ENCODE data around the gene IER3.
A peak's percentile ranks its signal among the peaks of the same experiment; 100 is the strongest.
"Not testable (repeated sequence)": the region's sequence is repeated elsewhere in the genome, so short reads cannot be mapped to it uniquely, and the experiment has no call there.

IER3 gene

GRCh38 chr6:30767944-30768301 lies 23.6 kb upstream of the IER3 start:
- no peak for DNase-seq

DNA sequence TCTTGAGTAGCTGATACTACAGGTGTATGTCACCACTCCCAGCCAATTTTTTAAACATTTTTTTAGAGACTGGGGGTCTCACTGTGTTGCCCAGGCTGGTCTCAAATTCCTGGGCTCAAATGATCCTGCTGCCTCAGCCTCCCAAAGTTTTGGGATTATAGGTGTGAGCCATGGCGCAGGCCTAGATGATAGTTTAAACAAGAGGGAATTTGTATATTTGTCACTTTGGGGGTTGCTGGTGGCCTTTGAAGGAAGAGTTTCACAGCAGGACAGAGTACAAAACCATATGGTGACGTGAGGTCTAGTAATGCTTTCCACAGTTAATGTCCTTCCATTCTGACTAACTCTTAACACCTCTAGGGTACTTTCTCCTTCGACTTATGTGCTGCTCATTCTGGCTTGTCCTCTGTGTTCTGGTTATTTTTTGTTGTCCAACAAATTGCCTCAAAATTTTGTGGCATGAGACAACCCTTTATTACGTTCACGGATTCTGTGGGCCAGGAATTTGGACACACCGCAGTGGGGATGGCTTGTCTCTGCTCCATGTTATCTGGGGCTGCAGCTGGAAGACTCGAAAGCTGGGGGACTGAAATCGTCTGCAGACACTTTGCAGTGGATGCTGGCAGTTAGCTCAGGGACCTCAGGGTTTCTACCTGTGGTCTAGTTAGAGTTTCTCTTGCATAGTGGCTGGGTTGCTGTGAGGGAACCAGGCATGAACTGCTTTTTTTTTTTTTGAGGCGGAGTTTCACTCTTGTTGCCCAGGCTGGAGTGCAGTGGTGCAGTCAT lies 23.0 kb upstream of the IER3 start:
- no peak for DNase-seq

GRCh38 chr6:30766461-30767157 lies 22.3 kb upstream of the IER3 start:
- DNase-seq = no peak

- DNase-seq = not testable (repeated sequence)
These were observed 21.1 kb upstream of the IER3 start for GRCh38 chr6:30765495-30765894.

- not testable (repeated sequence) for DNase-seq
These were observed 20.2 kb upstream of the IER3 start for GRCh38 chr6:30764490-30765043.

GRCh38 chr6:30763618-30764489 lies 19.5 kb upstream of the IER3 start:
- DNase-seq = peak in 2 of 3 experiments; percentile 54 to 86

- no peak for DNase-seq
These were observed 18.8 kb upstream of the IER3 start for GRCh38 chr6:30763155-30763617.

DNA sequence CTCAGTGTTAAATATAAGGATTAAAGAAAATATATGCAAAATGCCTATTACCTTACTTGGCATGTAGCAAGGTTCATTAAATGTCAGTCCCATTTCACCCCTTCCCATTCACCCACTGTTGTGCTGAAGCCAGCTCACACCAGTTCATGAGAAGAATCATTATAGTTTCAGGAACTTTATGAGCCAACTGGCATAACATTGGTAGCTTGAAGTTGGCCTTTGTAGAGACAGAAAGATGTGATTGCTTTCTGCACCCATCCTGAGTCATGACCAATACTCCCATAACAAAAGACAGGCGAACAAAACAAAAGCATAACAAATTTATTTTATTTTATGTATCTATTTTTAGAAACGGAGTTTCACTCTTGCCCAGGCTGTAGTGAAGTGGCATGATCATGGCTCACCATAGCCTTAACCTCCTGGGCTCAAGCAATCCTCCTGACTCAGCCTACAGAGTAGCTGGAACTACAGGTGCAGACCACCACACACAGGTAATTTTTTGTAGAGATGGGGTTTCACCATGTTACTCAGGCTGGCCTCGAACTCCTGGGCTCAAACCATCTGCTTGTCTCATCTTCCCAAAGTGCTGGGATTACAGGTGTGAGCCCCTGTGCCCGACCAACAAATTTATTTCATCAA lies 17.6 kb upstream of the IER3 start:
- DNase-seq = no peak

- no peak for DNase-seq
These were observed 16.2 kb upstream of the IER3 start for GRCh38 chr6:30760549-30760948.

GRCh38 chr6:30759575-30760239 lies 15.4 kb upstream of the IER3 start:
- no peak for DNase-seq

GRCh38 chr6:30757261-30757904 lies 13.0 kb upstream of the IER3 start:
- DNase-seq = no peak

DNA sequence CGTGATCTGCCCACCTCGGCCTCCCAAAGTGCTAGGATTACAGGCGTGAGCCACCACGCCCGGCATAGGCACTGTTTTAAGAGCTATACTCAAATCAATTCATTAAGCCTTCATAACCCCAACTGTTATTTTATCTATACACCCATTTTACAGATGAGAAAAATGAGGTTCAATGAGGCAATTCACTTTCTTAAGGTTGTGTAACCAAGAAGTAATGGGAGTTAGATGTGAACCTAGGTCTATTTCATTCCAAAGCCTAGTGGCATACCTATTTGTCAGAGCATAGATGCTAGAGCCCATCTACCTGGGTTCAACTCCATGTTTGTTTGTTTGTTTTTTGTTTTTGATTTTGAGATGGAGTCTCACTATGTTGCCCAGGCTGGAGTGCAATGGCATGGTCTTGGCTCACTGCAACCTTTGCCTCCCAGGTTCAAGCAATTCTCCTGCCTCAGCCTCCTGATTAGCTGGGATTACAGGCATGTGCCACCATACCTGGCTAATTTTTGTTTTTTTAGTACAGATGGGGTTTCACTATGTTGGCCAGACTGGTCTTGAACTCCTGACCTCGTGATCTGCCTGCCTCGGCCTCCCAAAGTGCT lies 12.2 kb upstream of the IER3 start:
- DNase-seq = not testable (repeated sequence)

DNA sequence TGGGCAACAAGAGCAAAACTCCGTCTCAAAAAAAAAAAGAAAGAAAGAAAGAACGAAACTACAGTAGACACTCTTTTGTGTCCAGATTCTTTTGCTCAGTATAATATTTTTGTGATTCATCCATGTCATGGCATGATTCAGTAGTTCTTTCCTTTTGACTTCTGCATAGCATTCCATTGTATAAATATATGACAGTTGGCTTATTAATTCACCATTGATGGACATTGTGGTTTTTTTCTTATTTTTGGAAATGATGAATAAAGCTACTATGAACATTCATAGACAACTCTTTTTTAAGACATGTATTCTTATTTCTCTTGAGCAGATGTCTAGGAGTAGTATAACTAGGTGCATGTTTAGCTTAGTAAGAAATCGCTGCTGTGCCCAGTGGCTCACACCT lies 10.3 kb upstream of the IER3 start:
- no peak for DNase-seq

DNA sequence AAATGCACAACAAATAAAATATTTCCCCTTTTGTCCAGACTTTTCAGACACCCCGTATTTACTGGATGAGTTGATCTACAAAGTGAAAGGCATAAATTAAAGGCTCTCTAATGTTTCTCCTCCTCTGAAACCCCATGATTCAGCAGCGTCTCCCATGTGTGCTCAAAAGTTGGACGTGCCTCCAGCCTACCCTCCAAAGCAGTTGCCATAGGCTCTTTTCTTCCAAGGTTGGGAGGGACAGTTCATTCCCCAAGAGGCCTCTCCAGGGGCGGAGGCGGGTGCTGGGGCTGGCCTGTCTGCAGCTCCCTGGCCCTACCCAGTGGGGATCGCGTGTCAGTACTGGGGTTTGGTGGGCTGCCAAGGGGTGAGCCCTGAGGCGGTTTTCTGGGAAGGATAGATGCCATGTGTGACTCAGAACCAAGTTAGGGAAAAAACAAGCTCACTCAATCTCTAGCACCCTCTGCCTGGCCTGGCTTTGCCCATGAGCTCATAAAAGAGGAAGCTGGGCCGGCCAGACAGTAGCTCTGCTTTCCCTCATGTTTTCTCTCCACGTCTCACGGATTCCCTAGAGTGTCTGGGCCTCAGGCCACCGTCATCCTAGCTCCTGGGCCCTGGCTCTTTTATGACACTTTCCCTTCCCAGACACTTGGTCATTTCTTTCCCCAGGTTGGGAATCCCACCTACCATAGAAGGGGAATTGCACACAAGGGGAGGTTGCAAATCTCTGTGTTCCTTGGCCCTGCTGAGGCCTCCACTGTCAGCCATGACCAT lies 8.0 kb upstream of the IER3 start:
- DNase-seq = no peak

GRCh38 chr6:30750379-30750668 lies 6.0 kb upstream of the IER3 start:
- DNase-seq = no peak

DNA sequence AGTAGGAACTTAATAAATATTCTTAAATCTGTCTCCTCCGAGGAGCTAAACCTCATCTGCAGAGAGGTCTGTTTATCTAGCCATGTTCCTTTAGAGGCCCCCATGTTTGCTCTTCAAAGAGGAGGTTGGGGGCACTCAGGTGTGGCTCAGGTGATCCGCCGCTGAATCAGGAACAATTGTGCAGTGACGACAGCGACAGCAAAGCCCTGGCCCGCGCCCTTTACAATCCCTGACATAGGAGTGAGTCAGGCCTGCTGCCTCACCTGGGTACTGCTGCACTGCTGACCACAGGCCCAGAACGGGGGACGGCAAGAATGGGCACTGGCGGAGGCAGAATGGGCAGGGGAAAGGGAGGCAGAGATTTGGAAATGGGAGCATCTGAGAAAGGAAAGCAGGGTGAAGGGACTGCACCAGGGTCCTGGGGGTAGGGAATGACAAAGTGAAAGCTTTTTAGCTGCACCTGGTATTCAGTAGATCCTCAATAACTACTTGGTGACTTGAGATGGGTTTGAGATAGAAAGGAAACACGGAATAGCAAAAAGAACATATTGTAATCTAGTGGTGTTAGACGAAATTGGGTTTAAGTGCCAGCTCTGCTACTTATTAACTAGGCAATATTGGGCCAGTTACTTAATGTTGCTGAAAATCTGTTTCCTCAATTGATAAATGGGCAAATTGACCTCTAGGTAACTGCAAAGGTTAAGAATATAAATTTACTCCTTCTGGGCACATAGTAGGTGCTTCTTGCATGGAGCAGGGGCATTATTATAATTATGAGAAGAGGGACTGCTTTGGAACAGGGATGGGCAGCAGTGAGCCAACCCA lies 5.4 kb upstream of the IER3 start:
- DNase-seq = no peak

GRCh38 chr6:30748851-30749540 lies 4.6 kb upstream of the IER3 start:
- DNase-seq = no peak

- no peak for DNase-seq
These were observed 3.8 kb upstream of the IER3 start for GRCh38 chr6:30747902-30748769.
